GM23248 (cell line): ENCODE results near the gene B3GNT5.

Source experiments
- EZH2 ChIP-seq: fragments of 200-600 bp; sonication (generic); IDR thresholded peaks from 2 replicates; pipeline ENCODE4 v1.6.1; 2018; ENCODE audit warnings: antibody characterized with exemption, mild to moderate bottlenecking; ENCODE audit not compliant: insufficient read depth, poor library complexity, severe bottlenecking
- EZH2phosphoT487 ChIP-seq: fragments of 200-600 bp; sonication (generic); IDR thresholded peaks from 2 replicates; pipeline ENCODE4 v1.6.1; 2018; ENCODE audit warnings: antibody characterized with exemption, moderate library complexity, mild to moderate bottlenecking, low read depth; ENCODE audit not compliant: insufficient read depth

DNA sequence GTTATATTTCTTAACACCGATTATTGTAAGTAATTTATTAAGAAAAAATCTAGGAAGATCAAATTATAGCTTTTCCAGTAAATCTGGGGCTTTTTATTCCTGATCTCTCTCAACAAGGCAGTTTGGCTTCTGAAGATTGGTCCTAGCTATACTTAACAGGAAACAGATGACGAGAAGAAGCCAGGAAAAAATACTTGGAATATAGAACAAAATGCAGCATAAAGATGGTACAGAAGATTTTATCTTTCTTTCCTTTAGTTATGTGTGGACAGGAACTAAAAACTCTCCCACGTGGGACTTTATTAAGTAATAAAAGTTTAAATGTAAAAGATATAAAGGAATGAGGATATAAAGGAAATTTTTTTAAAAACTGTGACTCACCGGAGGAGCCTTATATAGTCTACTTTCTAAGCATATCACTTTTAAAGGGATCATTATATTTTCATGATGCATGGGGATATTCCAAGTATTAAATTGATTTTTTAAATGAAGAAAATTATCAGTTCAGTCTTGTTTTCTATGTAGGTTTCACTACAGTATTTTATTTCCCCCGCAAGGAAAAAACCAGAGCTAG lies 8.2 kb downstream of the B3GNT5 start:
- TF ChIP-seq EZH2 (no peak), EZH2phosphoT487 (no peak)
